Measurements from ENCODE around the gene HHLA2.

The HHLA2 gene

DNA sequence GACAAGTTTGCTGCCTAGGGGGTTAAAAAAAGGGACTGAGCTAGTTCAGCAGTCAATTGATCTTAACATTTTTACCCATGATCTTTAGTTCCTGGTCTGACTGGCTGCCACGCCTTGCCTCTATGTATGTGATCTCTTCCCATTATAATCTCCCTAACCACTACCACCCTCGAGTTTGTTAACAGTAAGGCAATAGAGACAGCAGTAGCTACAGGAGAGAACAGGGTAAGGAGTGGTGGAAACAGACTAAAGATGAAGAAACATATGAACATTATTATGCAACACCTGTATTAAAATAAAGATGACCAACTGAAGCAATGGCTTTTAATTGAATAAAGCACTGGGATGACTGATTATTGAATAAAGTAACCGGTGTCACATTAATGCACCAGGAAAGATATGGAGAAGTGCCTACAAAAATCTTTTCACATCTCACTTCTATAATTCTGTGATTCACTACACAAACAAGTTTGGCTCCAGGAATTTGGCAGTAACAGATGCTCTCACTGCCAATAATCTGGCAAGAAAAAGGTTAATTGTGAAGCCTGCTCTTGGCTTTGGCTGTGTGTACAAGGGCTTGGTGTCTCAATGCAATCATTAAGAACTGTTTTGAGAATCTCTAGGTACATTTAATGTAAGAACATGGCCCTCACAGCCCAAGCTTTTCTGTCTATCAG, 95.7 kb downstream of the HHLA2 start:
- no peak for DNase-seq (ENCODE audit: low read depth in 3 of 3, low spot score in 1 of 3)

DNA sequence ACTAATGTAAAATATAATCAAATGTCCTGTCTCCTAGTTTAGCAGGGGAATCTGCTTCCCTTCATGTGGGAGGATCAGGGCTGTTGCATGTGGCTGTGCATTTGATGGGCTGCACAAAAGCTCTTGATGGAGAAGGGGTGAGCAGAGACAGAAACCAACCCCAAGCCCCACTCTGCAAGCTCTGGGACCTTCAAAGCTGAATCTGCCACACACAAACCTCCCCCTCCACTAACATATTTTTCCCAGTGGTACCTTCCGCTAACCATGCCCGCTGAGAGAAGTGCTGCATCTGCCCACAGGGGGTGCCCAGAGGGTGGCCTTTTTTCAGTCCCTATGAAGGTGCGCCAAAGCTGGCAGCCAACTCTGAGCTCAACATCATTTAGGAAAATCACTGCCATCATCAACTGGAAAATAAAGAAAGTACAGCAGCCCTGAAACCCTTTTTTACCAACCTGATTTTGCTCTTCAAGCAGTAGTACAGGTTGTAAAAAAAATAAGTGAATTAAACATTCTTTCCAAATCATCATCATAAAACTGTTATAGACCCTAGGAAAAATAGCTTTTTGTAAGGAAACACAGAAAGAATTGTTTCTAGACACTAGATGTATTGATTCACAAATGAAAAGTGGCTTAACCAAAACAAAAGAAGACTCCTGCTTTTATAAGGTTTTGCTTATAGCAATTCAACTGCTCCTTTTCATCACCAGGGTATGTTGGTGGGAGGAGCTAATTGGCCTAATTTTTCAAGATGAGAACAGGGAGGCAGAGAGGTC, 97.0 kb downstream of the HHLA2 start:
- no peak for DNase-seq (ENCODE audit: low read depth in 3 of 3, low spot score in 1 of 3)

DNA sequence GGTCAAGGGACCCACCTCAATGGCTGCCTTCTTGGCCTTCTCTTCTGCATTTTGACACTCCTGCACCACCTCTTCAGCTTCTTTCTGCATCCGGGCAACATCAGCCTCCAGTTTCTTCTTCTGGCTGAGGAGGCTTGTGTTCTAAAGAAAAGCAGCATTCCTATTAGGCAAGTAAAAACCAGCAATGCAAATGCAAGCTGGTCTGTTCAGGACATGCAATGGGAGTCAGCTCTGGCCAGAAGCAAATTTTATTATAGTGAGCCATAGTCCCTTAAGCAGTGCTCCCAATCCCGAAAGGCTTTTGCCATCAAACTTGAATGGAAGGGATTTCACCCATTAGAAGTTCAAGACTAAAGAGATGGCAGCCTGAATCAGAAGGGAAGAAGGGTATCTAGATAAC, 97.7 kb downstream of the HHLA2 start:
- no peak for DNase-seq (ENCODE audit: low read depth in 3 of 3, low spot score in 1 of 3)

DNA sequence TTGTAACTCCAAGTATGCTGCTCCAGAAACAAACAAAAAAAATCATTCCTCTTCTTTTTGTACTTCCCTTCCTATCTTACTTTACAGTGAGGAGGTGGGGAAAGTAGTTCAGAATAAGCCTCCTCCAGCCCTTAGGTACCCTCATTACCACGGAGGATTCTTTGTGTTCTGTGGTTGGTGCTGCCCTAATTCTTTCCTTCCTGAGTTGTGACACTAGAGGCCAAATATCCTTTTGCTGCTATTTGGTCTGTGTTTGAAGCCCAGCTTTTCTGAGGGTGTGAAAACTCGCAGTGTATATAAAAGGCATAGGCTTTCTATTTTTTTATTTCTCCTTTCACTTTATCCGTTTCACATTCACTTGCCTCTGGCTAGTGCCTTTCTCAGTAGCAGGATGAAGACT, 98.2 kb downstream of the HHLA2 start:
- DNase-seq (ENCODE audit: low read depth in 3 of 3, low spot score in 1 of 3) = no peak

DNA sequence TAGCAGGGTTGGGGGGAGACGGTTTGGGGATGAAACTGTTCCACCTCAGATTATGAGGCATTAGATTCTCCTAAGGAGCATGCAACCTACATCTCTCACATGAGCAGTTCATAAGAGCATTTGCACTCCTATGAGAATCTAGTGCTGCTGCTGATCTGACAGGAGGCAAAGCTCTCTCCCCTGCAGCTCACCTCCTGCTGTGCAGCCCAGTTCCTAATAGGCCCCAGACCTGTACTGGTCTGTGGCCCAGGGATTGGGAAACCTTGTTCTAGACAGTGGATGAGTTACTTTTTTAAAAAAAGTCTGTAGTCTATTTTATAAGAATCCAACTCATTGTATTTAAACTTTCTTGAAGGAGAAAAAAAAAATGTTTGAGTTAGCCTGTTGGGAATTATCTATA, 100.0 kb downstream of the HHLA2 start:
- no peak for DNase-seq (ENCODE audit: low read depth in 3 of 3, low spot score in 1 of 3)

DNA sequence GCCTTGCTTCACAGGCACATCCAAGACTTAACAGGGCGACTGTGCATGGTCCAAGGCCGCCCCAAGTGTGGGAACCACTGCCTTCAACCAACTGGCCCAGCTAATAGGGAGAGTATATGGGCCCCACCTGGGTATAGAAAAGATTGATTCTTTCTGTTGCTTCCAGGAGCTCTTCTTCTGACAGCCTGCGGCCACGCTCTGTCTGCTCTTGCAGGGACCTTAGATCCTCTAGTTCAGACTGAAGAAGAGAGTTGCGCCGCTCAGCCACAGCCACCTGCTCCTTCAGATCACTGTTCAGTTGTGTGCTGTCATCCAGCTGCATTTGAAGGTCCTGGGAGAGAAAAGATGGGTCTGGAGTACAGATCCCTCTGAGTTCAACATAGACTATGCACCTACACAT, 102.2 kb downstream of the HHLA2 start:
- DNase-seq (ENCODE audit: low read depth in 3 of 3, low spot score in 1 of 3) = no peak

DNA sequence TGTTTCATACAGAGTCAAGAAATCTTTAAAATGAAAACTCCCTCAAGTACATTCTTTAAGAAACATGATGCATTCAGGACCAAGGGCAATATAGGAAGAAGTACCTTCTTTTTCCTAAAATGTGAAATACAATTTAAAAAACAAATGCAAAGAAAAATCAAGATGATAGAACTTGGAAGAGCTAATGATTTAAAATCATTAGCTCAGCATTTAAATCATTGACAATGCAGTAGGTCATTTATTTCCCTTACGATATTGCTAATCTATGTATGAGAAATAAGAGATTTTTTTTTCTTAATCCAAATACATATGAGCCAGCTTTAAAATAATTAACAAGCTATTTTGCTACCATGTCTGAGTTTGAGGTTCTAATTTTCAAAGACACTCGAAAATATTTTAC, 105.5 kb downstream of the HHLA2 start:
- no peak for DNase-seq (ENCODE audit: low read depth in 3 of 3, low spot score in 1 of 3)

DNA sequence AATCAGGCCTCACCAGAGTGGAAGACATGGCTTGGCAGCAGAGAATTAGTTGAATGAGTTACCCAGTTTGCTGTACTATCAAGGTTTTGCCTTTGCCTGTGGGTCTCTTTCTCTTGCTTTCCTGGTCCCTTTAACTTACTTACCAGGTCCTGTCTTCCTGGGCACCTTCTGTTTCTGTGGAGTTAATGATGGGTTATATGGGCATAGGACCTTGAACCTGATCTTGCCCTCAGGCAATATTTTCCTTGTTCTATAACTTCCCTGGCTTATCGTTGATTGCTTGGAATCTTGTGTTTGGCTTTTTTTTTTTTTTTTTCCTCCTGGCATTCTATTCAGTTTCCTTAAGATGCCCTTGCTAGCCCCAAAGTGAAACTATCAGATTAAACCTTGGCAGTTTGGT, 106.8 kb downstream of the HHLA2 start:
- DNase-seq (ENCODE audit: low read depth in 3 of 3, low spot score in 1 of 3) = no peak

DNA sequence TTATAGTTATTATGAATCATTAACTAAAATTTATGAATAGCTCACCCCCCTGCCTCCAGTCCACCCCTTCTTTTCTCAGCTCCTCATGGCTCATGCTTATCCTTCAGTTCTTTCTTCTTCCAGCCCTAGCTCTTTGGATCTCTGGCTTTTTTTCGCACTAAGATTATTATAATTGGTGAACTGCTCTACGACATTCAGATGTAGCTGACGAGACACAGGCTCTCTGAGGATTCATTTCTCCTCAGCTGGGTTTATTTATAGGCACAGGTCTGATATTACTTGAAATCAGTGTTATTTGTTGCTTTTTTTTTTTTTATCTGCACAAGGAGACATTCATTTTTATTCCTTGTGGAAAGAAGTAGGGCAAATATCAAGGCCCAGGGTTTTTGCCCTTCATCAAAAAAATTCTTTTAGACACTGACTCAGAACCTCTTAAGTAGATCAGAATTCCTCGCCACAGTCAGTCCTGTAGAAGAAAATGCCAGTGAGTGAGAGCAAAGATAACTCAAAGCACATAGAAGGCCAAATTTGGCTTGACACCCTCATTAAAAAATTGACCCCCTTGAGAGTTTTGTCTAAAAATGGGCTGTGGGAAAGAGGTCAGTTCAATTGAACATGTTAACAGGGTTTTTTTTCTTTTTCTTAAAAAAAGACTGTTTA, 107.5 kb downstream of the HHLA2 start:
- no peak for DNase-seq (ENCODE audit: low read depth in 3 of 3, low spot score in 1 of 3)

DNA sequence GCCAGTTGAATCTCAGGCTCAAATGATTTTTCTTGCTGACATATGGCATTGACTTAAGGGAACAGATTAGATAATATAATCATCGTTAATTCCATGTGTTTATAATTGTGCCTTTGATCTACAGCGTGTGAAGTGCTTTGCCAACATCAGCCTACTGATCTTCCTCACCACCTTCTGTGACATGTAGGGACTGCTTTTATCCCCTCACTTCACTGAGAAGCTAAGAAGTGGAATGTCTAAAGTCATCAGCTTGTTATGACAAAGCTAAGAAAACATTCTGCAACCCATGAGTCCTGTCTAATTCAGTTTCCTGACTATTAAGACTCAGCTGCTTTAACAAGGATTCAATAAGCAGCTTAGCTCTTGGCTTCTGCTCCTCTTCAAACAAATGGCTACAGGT, 108.0 kb downstream of the HHLA2 start:
- DNase-seq (ENCODE audit: low read depth in 3 of 3, low spot score in 1 of 3) = no peak

DNA sequence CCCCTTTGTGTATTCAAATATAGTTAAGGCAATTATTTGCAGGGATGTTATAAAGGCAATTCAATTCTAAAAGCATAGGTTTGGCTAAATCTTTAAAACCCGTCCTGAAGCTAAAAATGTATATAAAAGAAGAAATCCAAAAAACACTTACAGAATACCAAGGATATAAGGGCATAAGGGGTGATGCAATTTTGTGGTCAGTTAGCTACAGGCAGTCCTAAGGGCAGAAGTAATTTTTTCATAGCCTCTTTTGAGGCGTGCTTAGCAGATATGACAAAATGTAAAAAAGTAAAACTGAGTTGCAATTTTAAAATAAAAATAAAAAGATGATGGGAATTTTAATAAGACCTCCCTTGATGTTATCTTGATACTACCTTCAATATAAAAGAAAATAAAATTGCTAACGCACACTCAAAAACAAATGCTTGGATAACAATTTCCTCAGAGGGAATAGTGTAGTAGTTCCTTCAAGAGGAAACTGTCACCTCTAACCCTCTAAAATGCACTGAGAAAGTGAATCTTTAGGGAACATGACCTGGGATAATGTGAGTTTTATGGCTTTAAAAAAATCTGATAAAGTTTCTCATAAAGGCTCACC, 109.8 kb downstream of the HHLA2 start:
- no peak for DNase-seq (ENCODE audit: low read depth in 3 of 3, low spot score in 1 of 3)

DNA sequence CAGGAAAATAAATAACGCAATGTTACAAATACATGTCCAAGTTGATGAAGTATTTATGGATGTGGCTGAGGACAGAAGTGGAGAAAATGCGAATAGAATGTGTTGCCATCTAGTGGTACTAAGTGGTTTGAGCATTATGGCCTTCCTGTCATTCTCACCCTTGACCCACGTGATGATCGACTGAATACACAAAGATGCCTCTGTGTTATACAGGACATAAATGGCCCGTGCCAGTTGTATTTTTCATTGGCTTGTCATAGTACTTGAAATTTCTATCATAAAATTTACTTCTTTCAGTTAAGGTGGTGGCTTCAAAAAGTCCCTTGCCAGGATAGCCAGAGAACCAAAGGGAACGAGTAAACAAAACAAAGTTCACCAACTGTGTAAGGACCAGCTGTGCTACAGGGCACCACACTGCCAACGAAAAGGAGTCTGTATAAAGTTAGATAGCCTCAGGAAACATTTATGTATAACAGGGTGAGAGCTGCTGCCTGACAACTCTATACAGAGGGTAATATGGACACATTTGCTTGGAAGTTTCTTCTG, 110.4 kb downstream of the HHLA2 start:
- no peak for DNase-seq (ENCODE audit: low read depth in 3 of 3, low spot score in 1 of 3)

DNA sequence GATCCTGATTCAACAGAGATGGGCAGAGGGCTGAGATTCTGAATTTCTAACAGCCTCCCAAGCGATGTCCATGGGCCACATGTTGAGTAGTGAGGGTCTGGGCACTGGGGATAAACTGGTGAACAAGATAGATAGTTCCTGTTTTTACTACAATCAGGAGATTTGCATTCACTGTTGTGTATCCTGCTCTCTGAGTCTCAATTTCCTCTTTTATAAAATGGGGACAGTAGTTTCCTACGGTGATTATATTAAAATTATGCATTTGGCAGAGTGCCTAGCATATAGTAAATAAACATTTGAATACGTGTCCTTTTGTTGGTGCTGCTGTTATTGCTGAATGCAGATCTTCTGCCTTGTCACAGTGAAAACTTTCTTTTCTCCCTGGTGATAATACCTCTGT, 111.5 kb downstream of the HHLA2 start:
- DNase-seq (ENCODE audit: low read depth in 3 of 3, low spot score in 1 of 3) = no peak

DNA sequence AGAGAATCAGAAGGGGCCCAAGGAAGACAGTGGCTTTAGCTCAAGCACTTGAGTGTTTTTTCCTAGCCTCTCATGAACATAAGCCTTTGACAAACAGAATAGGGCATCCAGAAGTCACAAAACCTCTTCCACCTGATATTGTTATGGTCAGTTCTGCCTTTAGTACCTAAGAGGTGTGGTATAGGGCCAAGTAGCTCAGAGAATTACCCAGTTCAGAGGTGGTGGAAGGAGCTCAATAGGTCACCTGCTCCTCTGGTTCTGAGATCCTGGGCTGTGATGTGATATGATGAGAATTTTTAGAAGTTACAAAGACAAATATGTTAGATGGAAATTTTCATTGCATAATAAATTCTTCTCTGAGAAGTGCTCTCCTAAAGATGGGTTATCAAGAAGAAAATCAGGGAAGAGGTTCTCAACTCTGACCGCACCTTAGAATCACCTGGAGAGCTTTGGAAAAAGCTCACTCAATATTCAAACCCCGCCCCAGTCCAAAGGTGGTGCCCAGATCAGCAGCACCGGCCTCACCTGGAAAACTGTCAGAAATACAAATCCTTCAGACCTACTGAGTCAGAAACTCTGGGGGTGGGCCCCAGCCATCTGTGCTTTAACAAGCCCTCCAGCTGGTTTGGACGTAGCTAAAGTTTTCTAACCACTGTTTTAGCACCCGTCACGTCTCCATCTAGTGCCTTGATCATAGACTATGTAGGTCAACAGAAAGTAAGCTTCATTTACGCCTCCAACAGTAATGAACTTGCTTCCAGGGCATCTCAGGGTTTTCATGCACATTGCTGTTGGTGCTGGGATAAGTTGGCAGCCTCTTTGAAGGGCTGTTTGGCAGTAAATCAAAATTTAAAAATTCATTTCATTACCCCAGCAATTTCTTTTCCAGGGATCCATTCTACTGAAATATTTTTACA, 112.8 kb downstream of the HHLA2 start:
- DNase-seq (ENCODE audit: low read depth in 3 of 3, low spot score in 1 of 3) = no peak

DNA sequence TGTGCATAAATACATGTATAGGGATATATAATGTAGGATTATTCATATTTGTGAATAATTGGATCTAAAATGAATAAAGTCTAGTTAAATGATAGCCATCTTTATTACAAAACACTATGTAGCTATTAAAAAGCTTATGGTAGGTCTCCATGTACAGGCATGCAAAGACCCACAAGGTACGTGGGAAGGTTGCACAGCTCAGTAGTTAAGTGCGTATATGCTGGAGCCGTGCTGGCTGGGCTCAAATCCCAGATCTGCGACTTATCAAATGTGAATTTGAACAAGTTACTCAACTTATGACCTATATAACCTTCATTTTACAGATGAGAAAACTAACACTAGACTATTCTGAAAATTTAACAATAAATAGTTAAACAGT, 113.4 kb downstream of the HHLA2 start:
- DNase-seq (ENCODE audit: low read depth in 3 of 3, low spot score in 1 of 3) = no peak

DNA sequence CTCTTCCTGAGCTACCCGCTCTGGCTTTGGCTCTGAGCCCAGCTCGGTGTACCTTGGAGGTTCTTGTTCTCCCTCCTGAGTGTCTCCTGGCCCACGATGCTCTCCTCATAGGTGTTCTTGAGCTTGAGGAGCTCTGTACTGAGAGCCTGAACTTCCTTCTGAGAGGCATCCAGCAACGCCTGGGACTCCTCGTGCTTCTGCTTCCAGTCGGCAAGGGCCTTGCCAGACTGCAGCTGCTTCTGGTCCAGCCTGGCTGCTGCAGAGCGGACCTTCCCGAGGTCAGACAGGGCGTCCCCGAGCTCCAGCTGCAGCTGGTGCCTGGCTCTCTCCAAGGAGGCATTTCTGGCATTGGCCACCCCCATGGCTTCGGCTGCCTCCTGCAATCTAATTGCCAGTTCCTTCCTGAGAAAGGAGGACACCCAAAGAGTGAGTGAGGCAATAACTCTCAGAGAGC, 114.2 kb downstream of the HHLA2 start:
- no peak for DNase-seq (ENCODE audit: low read depth in 3 of 3, low spot score in 1 of 3)

DNA sequence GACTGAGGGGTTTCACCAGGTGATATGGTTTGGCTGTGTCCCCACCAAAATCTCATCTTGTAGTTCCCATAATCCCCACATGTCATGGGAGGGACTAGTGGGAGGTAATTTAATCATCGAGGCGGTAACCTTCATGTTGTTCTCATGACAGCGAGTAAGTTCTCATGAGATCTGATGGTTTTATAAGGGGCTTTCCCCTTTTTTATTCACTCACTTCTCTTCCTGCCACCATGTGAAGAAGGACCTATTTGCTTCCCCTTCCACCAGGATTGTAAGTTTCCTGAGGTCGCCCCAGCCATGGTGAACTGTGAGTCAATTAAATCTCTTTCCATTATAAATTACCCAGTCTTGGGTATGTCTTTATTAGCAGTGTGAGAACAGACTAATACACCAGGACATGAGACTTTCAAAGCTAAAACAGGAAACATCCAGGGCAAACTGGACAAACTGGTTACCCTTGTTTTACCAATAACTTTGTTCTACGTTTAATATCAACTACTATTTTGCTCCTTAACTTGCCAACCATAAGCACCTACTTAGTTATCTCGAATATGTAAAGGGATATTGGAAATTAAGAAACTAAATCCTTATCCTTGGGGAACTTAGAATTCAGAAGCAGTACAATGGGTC, 115.9 kb downstream of the HHLA2 start:
- DNase-seq (ENCODE audit: low read depth in 3 of 3, low spot score in 1 of 3) = no peak

DNA sequence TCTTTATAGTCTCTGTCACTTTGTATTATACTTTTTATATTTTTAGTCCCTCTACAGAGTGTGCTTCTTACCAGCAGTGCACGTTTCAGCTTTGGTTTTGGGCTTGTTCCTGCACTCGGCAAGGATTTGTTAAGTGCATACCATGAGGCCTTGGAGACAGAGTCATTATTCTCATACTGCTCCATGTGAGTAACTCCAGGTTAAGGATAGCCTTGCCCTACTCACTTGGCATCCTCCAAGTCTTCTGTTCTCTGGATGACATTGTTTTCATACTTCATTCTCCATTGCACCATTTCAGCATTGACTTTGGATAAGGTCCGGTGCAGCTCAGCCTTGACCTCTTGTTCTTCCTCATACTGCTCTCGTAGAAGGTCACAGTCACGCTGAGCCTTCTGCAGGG, 117.7 kb downstream of the HHLA2 start:
- no peak for DNase-seq (ENCODE audit: low read depth in 3 of 3, low spot score in 1 of 3)

DNA sequence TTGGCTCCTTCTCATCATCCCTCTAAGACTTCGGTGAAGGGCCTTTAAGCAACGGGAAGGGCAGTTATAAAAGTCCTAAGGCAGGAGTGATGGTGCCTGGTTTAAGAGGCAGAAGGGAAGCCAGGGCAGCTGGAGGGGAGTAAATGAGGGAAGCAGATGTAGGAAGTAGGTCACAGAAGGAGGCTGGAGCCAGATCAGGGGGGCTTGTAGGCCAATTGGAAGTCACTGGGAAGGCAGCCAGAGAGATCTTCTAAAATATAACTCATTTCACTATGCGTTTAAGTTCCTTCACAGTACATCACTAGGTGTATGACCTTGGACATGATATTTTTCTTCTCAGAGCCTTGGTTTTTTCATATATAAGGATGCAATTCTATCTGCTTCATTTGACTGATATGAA, 119.3 kb downstream of the HHLA2 start:
- DNase-seq (ENCODE audit: low read depth in 3 of 3, low spot score in 1 of 3) = no peak
